Subcutaneous adipose tissue (tissue), 4 donors: ENCODE measurements around the gene PLEKHM3. TPM values are rescaled to one million over a fixed set of nuclear protein-coding genes. Genes with fewer than 3 reads are reported as not detected.

Experiments used
- CTCF ChIP-seq: fragments of 450-650 bp; IDR thresholded peaks from one replicate; pipeline ENCODE4 v1.5.1; 2016; ENCODE audit warnings: low read depth, mild to moderate bottlenecking, control low read depth, antibody characterized with exemption, moderate library complexity
- total RNA-seq, 4 donors: library from RNA; depleted of rRNA; stranded (reverse); fragments of >200 nt; gene quantifications; one replicate each; pipeline ENCODE4 v1.1.0, GENCODE V29; 2016

PLEKHM3 gene
- total RNA-seq, 4 donors from 2014 or later, result 24.6 to 36.0 (median 26.2) TPM

GRCh38 chr2:207955456-207955855, 69.9 kb downstream of the PLEKHM3 start:
- TF ChIP-seq CTCF, result no peak

GRCh38 chr2:207953354-207953753, 72.0 kb downstream of the PLEKHM3 start:
- TF ChIP-seq CTCF, result no peak

GRCh38 chr2:207952564-207953345, 72.6 kb downstream of the PLEKHM3 start:
- no peak for TF ChIP-seq CTCF

- TF ChIP-seq CTCF, result no peak
Measured at GRCh38 chr2:207951734-207952470, 73.4 kb downstream of the PLEKHM3 start.

- TF ChIP-seq CTCF, result no peak
Measured at GRCh38 chr2:207950761-207951114, 74.6 kb downstream of the PLEKHM3 start.

- no peak for TF ChIP-seq CTCF
Measured at GRCh38 chr2:207950063-207950760, 75.1 kb downstream of the PLEKHM3 start.

GRCh38 chr2:207944979-207945600, 80.2 kb downstream of the PLEKHM3 start:
- TF ChIP-seq CTCF, result no peak
